ENCODE measurements around the gene ZNF148. TPM values are rescaled to one million over a fixed set of nuclear protein-coding genes. Genes with fewer than 3 reads are reported as not detected.

ZNF148 gene
- total and polyA plus RNA-seq, 2 of the 4 experiments (the other 2 are of a cell fraction) = 9.4 to 65.2 TPM

- no peak overlapping the region; the same call in 1 of the 2 replicates for H3K18ac ChIP-seq (ENCODE audit: low read depth, low read length)
- peak overlapping the region; percentile 83 for H2BK120ac ChIP-seq (ENCODE audit: low read depth, low read length)
- peaks cover 7% of the 10 kb centered on the region; the same call in 1 of the 2 replicates for H3K4me1 ChIP-seq (ENCODE audit: control insufficient read depth, insufficient read depth, low read length)
- peak overlapping the region; percentile 17; the same call in 1 of the 2 replicates for H3K4me2 ChIP-seq (ENCODE audit: low read depth, low read length)
- H2BK20ac ChIP-seq (ENCODE audit: low read depth, low read length) = peak overlapping the region; percentile 86; the same call in 1 of the 2 replicates
- H2AK5ac ChIP-seq (ENCODE audit: low read depth, low read length) = no peak overlapping the region
- H3K36me3 ChIP-seq (ENCODE audit: control insufficient read depth, insufficient read depth, low read length) = no peaks in the 10 kb centered on the region
- peak overlapping the region; percentile 71; the same call in 1 of the 2 replicates for H3K23ac ChIP-seq (ENCODE audit: low read depth, low read length)
- no peaks in the 10 kb centered on the region for H3K9me3 ChIP-seq (ENCODE audit: control insufficient read depth, insufficient read depth, low read length)
- no peak overlapping the region for H3K4me3 ChIP-seq (ENCODE audit: insufficient read depth, low read depth, low read length)
- no peaks in the 10 kb centered on the region for H3K79me1 ChIP-seq (ENCODE audit: low read depth in 1 of 2, low read length in 2 of 2)
- in situ Hi-C loops (cut with MboI; ENCODE audit: low sequenced_read_pairs) (no loop called here), intact Hi-C loops (cut with micrococcal nuclease) (loop anchor here (2.0 kb wide), 1 partner anchor 15 kb away; no protein-coding TSS in a partner anchor), dilution Hi-C loops (cut with HindIII; ENCODE audit: low sequenced_read_pairs, unreplicated experiment) (no loop called here)
- ATAC-seq (ENCODE audit: low read depth) (peak; percentile 74), DNase-seq (peak; percentile 48)
- H3K4ac ChIP-seq (ENCODE audit: low read depth, low read length) = no peak overlapping the region; the same call in 1 of the 2 replicates
- no peak overlapping the region; the same call in 1 of the 2 replicates for H3K9ac ChIP-seq (ENCODE audit: low read depth, low read length)
- no peak overlapping the region for H2AK9ac ChIP-seq (replicated peaks; ENCODE audit: low read depth, low read length, poor library complexity)
- BruUV-seq (replicated peaks) = no TSS peak
- POLR2A ChIA-PET (ENCODE audit: unreplicated experiment) = no interaction called here
- peak overlapping the region in 1 of 2 experiments; percentile 54; a peak in 2 of 4 replicates for H4K8ac ChIP-seq (ENCODE audit: low read depth in 2 of 2, low read length in 2 of 2)
- no peak overlapping the region for H2BK5ac ChIP-seq (ENCODE audit: low read depth, low read length, poor library complexity, severe bottlenecking)
- no peak overlapping the region for H2BK15ac ChIP-seq (ENCODE audit: low read depth, low read length)
- CTCF ChIA-PET = no interaction called here
- H3K56ac ChIP-seq (ENCODE audit: extremely low read depth, insufficient read depth, low read length) = no peak overlapping the region
- no CpG with 5 or more reads among the region's 1 CpG for WGBS, 2 experiments (ENCODE audit: extremely low coverage in 2 of 2, insufficient read length in 1 of 2)
- H2AFZ ChIP-seq (replicated peaks; ENCODE audit: low read length, poor library complexity) = no peak overlapping the region
- H3K14ac ChIP-seq (replicated peaks; ENCODE audit: low read depth, low read length) = peak overlapping the region; percentile 80; the same call in 1 of the 2 replicates
- H3K27me3 ChIP-seq (ENCODE audit: control insufficient read depth, insufficient read depth, low read length) = no peaks in the 10 kb centered on the region
- peaks cover 3% of the 10 kb centered on the region; the same call in 1 of the 2 replicates for H3K9me1 ChIP-seq (ENCODE audit: insufficient read depth, low read length)
- TF ChIP-seq RFX5 (IDR thresholded peaks at IDR 0.05; ENCODE audit: low read depth, low read length) (no peak), MAFK (IDR thresholded peaks at IDR 0.05; ENCODE audit: low read depth, low read length) (no peak), SMC3 (IDR thresholded peaks at IDR 0.05; ENCODE audit: low read depth, low read length) (no peak), NFE2L2 (IDR thresholded peaks at IDR 0.05; ENCODE audit: low read depth, low read length) (no peak), RCOR1 (IDR thresholded peaks at IDR 0.05; ENCODE audit: insufficient replicate concordance, low read length) (no peak), MXI1 (IDR thresholded peaks at IDR 0.05; ENCODE audit: borderline replicate concordance, low read depth, low read length) (no peak), POLR2A (IDR thresholded peaks at IDR 0.05; ENCODE audit: low read depth, low read length) (no peak), RAD21 (IDR thresholded peaks at IDR 0.05; ENCODE audit: low read length) (no peak), BHLHE40 (IDR thresholded peaks at IDR 0.05; ENCODE audit: low read depth, low read length) (no peak), MAZ (IDR thresholded peaks at IDR 0.05; ENCODE audit: borderline replicate concordance, low read depth, low read length) (no peak), CEBPB (IDR thresholded peaks at IDR 0.05; ENCODE audit: low read depth, low read length) (no peak), CTCF (conservative IDR thresholded peaks at IDR 0.05; ENCODE audit: low read depth, low read length) (no peak), ELK1 (IDR thresholded peaks at IDR 0.05; ENCODE audit: borderline replicate concordance, low read depth, low read length) (no peak), FOS (IDR thresholded peaks at IDR 0.05; ENCODE audit: low read depth, low read length) (no peak), CHD1 (IDR thresholded peaks at IDR 0.05; ENCODE audit: low read depth, low read length) (no peak)
- TF ChIP-seq, protein P1, sequence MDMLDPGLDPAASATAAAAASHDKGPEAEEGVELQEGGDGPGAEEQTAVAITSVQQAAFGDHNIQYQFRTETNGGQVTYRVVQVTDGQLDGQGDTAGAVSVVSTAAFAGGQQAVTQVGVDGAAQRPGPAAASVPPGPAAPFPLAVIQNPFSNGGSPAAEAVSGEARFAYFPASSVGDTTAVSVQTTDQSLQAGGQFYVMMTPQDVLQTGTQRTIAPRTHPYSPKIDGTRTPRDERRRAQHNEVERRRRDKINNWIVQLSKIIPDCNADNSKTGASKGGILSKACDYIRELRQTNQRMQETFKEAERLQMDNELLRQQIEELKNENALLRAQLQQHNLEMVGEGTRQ (IDR thresholded peaks at IDR 0.05; ENCODE audit: low read depth, low read length) = no peak
- H3K27ac ChIP-seq (ENCODE audit: insufficient read depth, low read length) = no peak overlapping the region
- no peak overlapping the region for H4K5ac ChIP-seq (ENCODE audit: low read depth, low read length)
- H4K91ac ChIP-seq (ENCODE audit: insufficient read depth, low read depth, low read length) = no peak overlapping the region; the same call in 1 of the 2 replicates
- H4K20me1 ChIP-seq (ENCODE audit: insufficient read depth, low read length) = no peaks in the 10 kb centered on the region
Observed at GRCh38 chr3:125401402-125401801, 26.3 kb upstream of the ZNF148 start.

Data from IMR-90 (cell line).